VCaP (cell line): ENCODE data around the gene GPR52.
"Not testable (repeated sequence)": the region's sequence is repeated elsewhere in the genome, so short reads cannot be mapped to it uniquely, and the experiment has no call there.

ENCODE experiments used
- H3K27ac ChIP-seq: fragments of 450-650 bp; 2 replicates; pipeline ENCODE4 v1.5.1; 2017
- TF ChIP-seq, protein P1 (sequence below): fragments of 450-650 bp; conservative IDR thresholded peaks from 2 replicates; pipeline ENCODE4 v1.5.1; 2017; ENCODE audit warnings: mild to moderate bottlenecking, moderate library complexity

The GPR52 gene

DNA sequence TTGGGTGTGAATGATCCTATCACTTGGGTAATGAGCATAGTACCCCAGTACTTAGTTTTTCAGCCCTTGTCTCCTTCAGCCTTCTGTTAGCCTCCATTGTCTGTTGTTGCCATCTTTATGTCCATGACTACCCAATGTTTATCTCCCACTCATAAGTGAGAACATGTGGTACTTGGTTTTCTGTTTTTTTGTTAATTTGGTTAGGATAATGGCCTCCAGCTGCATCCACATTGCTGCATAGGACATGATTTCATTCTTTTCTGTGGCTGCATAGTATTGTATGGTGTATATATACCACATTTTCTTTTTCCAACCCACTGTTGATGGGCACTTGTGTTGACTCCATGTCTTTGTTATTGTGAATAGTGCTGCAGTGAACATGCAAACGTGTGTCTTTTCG, 39.6 kb upstream of the GPR52 start:
- H3K27ac ChIP-seq, result no peak overlapping the region
- TF ChIP-seq, protein P1, sequence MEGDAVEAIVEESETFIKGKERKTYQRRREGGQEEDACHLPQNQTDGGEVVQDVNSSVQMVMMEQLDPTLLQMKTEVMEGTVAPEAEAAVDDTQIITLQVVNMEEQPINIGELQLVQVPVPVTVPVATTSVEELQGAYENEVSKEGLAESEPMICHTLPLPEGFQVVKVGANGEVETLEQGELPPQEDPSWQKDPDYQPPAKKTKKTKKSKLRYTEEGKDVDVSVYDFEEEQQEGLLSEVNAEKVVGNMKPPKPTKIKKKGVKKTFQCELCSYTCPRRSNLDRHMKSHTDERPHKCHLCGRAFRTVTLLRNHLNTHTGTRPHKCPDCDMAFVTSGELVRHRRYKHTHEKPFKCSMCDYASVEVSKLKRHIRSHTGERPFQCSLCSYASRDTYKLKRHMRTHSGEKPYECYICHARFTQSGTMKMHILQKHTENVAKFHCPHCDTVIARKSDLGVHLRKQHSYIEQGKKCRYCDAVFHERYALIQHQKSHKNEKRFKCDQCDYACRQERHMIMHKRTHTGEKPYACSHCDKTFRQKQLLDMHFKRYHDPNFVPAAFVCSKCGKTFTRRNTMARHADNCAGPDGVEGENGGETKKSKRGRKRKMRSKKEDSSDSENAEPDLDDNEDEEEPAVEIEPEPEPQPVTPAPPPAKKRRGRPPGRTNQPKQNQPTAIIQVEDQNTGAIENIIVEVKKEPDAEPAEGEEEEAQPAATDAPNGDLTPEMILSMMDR, result no peak

DNA sequence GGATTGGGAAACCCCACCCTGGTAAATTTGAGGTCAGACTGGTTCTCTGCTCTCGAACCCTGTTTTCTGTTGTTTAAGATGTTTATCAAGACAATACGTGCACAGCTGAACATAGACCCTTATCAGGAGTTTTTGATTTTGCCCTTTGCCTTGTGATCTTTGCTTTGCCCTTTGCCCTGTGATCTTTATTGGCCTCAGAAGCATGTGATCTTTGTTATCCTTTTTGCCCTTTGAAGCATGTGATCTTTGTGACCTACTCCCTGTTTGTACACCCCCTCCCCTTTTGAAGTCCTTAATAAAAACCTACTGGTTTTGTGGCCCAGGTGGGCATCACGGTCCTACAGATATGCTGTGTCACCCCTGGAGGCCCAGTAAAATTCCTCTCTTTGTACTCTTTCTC, 38.0 kb upstream of the GPR52 start:
- H3K27ac ChIP-seq, result not testable (repeated sequence)

DNA sequence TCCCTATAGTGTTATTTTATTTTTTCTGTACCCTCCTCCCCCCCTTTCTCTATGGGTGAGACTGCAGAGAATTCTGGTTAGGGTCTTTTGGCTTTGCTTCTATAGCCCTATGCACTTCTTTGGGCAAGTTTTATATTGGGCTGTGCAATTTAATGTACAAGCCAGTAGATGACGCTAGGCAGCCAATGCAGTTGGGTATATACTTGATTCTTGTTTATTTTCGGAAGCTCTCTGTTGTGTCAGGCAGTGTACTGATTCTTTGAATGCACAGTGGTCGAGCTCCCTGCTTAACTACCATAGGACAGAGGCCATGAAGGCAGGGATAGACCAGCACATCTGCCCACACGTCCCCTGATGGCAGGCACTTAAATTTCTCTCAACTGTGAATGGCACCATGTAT, 34.1 kb upstream of the GPR52 start:
- H3K27ac ChIP-seq, result no peak overlapping the region
- TF ChIP-seq, protein P1, result no peak; the same call in 1 of the 2 replicates

DNA sequence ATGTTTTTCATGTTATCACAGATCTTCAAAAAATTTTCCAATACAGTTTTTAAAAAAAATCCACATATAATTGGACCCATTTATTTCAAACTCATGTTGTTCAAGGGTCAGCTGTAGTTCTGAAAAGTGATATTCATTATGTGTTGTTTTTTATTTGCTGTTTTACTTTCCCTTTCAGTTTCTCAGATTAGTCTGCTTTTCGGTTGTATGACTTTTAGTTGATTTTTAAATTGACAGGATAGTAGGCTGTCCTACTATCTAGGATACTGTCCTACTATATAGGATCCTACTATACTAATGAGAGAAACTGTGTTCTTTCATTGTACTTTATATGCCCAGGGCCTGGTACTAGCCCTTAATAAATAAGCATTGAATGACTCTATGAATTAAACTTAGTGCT, 33.6 kb upstream of the GPR52 start:
- TF ChIP-seq, protein P1, result no peak

DNA sequence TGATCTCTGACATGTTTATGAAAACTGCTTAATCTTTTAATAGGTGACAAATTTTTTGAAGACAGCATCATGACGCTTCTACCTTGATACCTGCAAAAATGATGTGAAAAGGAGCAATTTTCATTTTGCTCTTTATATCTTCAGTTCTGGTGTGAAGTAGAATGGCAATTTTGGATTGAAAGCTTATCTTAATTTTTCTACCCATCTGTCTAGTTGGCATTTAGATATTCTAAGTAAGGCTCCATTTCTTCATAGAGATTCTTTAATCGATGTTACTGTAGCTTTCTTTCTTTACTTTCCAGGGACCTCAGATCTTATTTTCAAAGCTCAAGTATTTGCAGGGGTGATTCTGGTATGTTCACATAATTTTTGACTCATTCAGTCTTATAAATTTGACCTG, 32.3 kb upstream of the GPR52 start:
- no peak overlapping the region for H3K27ac ChIP-seq
- TF ChIP-seq, protein P1, result no peak

More for the DNA sequence above, 33.6 kb upstream of the GPR52 start:
- H3K27ac ChIP-seq, result no peak overlapping the region

DNA sequence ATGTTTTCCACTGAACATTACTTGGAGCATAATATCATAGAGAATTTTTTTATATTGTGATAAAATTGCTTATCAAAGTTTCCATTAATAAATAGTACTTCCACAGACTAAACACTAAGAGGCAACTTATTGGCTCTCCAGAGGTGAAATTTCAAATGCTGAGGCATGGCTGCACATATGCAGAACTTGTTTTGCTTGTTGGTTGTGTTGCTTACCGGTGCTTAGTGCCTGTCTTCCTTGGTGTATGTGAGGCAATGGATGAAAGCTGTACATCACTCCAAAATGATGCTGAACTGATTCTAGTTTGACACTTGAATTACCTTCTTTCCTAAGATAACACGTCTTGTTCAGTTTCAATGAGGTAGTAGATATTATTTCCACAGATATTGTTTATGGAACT, 29.8 kb upstream of the GPR52 start:
- TF ChIP-seq, protein P1, result no peak
- no peak overlapping the region for H3K27ac ChIP-seq

DNA sequence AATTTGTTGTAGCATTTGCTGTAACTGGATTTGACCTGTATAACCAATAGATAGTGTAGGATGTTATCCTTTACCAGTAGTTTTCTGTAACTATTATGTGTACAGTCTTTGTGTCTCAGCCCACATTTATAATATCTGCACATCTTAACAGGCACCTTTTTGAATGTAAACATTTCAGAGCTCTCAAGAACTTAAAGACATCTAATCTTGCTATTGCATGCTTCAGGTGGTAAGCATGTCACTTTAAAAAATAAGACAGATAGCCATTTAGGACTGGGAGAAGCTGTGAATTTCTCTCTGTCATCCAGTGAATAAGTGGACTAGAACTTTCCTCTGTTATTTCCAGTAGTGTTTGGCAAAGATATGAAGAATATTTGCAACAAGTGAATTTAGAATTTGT, 22.6 kb upstream of the GPR52 start:
- no peak overlapping the region for H3K27ac ChIP-seq
- TF ChIP-seq, protein P1, result no peak

DNA sequence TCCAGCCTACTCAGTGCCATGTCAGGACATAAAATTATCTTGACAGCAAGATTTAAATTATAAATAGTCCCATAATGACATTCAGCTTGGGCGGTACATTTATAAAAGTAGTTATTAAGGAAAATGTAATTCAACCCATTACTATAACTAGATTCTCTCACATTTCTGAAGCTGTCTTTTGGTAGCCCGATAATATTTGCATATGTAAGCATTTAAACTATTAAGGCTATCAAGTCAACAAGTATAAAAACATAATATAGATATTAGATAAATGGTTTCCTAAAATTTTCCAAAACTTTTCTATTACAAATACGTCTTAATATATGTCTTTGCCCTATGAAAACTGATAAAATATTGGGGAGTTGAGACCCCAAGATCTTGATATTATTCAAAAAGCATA, 21.6 kb upstream of the GPR52 start:
- no peak overlapping the region for H3K27ac ChIP-seq
- TF ChIP-seq, protein P1, result no peak
